ENCODE results near the gene TNN.

DNA sequence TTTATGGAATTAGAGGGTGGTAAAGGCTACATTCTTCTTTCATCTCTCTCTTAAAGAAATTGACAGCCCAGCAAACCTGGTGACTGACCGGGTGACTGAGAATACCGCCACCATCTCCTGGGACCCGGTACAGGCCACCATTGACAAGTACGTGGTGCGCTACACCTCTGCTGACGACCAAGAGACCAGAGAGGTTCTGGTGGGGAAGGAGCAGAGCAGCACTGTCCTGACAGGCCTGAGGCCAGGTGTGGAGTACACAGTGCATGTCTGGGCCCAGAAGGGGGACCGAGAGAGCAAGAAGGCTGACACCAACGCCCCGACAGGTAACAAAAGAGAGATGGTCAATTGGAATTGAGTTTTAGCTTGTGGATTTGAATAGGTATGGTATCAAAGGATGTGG is 29.7 kb downstream of the TNN start:
- no peak for TF ChIP-seq GATA2 (IDR thresholded peaks at IDR 0.05; ENCODE audit: low read depth, low read length)
- no peak for TF ChIP-seq GATA3 (IDR thresholded peaks at IDR 0.05; ENCODE audit: low read depth, low read length)
